NCI-H2081 treated with DMSO at 0.1 percent for 48 hours (cell line): ENCODE results near the gene RPS10.
"Not testable (repeated sequence)": the region's sequence is repeated elsewhere in the genome, so short reads cannot be mapped to it uniquely, and the experiment has no call there.

Experiments
- DNase-seq: peaks from one replicate; lab custom pipeline; 2025; lab: John Stamatoyannopoulos, UW

RPS10 gene

DNA sequence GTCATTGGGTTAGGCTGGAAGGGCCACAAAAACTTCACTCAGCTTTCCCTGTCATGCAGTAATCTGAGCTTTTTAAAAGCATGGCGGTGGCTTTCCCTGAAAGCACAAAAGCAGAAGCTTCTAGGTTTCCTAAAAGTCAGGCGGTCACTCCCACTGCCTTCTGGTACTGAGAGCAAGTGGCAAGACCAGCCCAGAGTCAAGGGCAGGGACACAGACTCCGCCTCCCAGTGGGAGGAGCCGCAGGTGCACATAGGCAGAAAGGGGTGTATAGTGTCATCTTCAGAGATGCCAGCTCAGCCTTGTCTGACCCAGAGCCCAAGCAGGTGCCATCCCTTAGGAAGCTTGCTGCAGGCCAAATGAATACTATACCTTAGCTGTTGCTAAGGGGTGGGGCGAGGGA lies 22.0 kb upstream of the RPS10 start:
- no peak for DNase-seq

DNA sequence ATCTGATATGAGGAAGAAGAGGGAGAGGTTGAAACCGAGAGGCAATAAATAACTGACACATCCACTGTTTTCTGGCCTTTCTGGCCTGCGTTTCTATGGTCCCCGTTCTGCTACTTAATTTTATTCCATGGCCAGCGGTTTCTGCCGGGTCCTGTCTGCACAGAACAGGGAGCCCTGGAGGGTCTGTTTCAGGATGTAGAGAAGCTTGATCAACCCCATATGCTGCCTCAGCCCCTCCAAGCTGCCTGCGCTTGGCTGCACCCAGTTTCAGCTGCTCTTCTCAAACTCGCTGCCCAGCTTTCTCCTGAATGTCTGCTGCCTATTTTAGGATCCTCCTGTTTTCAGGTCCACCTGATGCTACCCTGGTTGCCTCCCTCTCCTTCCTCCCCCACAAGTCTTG lies 21.5 kb upstream of the RPS10 start:
- DNase-seq, result no peak

DNA sequence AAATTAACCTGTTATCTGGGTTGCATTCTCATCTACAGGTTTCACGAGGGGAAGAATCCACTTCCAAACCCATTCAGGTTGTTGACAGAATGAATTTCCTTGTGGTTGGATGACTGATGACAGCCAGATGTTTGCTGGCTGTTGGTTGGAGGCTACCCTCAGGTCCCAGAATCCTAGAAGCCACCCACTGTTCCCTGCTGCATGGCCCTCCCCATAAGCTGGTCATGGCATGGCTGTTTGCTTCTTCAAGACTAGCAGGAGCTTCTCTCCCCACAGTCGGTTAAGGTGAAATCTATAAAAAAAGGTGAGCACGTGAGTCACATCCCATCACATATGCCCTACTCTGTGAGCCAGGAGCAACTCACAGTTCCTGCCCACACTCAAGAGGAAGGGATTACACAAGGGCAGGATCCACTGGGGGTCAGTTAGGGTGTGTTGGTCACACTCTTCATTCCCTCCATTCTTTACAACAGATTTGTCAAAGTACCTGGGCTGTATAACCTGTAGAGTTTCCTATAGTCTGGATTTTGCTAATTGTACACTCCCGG lies 19.5 kb upstream of the RPS10 start:
- no peak for DNase-seq

DNA sequence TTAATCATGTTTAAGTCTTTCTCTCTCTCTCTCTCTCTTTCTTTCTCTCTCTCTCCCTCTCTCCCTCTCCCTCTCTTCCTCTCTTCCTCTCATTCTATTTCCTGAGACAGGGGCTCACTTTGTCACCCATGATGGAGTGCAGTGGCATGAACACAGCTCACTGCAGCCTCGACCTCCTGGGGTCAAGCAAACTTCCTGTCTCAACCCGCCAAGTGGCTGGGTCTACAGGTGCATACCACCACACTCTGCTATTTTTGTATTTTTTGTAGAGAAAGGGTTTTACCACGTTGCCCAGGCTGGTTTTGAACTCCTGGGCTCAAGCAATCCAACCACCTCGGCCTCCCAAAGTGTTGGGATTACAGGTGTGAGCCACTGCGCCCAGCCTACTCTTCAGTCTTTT lies 15.7 kb upstream of the RPS10 start:
- no peak for DNase-seq

DNA sequence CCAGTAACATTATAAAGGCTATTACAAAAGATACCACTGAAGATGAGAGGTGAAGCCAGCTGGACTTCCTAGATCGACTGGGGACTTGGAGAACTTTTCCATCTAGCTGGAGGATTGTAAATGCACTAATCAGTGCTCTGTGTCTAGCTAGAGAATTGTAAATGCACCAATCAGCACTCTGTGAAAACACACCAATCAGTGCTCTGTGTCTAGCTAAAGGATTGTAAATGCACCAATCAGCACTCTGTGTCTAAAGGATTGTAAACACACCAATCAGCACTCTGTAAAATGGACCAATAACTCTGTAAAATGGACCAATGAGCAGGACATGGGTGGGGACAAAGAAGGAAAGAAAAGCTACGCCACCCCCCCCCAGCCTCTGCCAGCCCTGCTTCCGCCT lies 13.6 kb upstream of the RPS10 start:
- DNase-seq, result no peak

DNA sequence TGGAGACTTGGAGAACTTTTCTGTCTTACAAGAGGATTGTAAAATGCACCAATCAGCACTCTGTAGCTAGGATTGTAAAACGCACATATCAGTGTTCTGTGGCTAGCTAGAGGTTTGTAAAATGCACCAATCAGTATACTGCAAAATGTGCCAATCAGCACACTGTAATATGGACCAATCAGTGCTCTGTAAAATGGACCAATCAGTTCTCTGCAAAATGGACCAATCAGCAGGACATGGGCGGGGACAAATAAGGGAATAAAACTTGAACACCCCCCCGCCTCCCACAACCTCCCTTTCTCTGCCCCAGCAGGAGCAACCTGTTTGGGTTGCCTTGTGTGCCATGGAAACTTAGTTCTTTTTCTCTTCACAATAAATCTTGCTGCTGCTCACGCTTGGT lies 12.8 kb upstream of the RPS10 start:
- DNase-seq, result no peak

DNA sequence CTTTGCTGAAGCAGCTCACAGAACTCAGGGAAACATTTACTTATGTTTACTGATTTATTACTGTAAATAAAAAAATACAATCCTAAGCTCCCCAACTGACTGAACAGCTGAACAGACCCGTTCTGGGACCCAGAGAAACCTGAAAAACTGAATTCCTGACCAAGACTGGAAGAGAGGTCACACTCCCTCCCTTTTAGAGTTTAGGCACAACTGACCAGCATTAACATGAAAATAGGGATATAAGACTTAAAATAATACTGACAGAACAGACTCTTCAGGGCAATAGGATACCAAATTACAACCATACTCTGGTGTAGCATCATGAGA lies 11.7 kb upstream of the RPS10 start:
- no peak for DNase-seq

DNA sequence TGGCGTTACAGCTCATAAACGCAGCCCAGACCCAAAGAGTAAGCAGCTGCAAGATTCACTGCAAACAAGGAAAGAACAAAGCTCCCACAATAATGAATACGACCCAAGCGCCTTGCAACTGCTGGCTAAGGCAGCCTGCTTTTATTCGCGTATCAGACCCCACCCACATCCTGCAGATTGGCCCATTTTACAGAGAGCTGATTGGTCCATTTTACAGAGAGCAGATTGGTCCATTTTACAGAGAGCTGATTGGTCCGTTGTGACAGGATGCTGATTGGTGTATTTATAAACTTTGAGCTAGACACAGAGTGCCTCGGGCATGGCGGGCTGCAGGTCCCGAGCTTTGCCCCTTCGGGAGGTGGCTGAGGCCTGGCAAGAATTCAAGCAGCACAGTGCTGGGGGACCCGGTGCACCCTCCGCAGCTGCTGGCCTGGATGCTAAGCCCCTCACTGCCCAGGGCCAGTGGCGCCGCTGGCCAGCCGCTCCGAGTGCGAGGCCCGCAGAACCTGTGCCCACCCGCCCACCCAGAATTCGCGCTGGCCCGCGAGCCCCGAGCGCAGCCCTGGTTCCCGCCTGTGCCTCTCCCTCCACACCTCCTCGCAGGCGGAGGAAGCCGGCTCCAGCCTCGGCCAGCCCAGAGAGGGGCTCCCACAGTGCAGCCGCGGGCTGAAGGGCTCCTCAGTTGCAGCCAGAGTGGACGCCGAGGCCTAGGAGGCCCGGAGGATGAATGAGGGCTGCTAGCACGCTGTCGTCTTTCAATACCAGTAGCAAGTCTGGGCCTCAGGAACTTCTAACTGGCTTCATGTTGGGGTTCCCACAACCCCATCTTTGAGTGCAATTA lies 11.2 kb upstream of the RPS10 start:
- DNase-seq, result no peak

DNA sequence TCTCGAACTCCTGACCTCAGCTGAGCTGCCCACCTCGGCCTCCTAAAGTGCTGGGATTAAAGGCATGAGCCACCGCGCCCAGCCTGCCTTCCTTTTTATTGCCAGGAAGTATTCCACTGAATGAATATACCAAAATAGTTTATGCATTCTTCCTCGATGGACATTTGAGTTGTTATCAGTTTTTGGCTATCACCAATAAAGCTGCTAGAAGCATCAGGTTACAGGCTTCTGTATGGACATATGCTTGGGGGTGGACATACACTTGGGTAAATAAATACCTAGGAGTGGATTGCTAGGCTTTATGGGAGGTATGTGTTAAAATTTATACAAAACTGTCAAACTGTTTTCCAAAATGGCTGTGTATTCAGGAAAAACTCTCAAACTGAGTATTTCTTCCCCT lies 10.0 kb upstream of the RPS10 start:
- DNase-seq, result no peak

DNA sequence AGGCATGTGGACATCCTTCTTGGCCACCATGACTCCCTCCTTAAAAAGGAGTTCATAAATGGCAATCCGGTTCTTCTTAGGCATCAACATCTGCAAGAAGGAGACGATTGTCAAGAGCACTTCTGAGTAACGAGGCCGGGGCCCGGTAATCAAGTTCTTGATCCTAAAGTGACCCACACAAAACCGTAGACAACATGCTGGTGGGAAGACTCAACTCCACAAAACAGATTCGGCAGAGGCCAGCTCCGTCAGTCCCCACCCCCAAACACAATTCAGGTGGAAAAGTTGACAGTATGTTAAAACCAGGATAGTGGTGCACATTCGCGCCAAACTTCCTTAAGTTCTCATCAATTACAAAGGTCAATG lies 754 bp downstream of the RPS10 start:
- DNase-seq, result no peak

DNA sequence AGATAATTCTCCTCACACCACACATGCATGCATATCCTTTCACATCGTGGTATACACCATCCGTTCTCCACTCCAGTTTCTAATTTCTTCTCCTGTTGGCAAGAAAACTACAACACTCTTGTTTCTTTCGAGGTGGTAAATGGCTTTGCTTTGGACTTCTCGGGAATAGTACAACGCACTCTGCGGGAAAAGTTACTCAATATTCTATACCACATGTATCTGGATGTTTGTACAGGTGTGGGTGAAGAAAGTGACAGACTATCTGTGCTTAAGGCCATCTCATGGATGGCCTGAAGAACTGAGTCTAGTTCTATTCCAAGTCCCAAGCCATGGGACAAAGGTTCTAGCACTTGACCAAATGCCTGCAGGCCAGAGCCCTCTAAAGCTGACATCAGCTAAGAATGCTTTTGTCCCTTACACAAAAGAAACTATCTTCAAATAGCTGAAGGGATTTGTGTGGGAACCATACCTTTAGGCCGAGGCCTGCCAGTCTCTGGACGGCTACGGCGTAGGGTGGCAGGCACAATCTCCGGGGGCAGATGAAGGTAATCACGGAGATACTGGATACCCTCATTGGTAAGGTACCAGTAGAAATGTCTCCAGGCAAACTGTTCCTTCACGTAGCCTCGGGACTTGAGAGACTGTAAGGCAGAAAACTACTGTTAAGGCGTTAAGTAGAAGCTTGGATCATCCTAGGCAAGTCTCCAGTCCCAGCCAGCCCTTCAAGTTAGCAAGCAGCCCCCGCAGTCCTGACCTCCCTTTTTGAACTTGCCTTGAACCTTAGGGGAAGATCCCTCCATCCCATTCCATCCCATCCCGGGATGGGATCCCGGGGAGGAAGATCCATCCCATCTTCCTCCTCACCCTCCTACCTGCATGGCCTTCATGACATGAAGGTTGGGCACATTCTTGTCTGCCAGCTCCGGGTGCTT lies 1.4 kb downstream of the RPS10 start:
- no peak for DNase-seq

DNA sequence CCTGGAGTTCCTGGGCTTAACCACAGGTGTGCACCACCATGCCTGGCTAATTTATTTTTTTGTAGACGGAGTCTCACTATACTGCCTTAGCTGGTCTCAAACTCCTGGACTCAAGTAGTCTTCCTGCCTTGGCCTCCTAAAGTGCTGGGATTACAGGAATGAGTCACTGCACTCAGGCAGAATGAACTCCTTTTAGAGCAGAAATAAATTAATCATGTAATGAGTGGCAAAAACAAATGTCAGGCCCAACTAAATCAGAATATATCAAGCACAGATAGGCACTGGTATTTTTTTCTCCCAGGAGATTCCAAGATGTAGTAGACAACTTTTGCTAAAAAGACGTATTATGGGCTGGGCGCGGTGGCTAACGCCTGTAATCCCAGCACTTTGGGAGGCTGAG lies 2.6 kb downstream of the RPS10 start:
- DNase-seq, result no peak

DNA sequence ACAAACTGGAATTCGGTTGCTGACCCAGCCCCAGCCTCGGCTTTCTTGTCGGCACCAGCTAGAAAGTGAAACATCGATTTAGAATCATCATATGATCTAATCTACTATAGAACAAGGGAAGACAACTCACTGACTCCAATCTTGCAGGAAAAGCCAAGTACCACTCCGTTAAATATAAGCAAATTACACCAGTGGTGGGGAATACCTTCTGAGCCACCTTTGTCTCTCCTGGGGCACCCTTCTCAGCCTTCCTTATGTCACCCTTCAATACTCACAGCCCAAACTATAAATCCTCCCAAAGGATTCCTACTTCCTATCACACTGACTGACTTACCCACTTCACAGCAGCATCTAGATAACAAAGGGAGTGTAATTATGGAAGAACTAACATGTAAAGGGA lies 7.5 kb downstream of the RPS10 start:
- no peak for DNase-seq

DNA sequence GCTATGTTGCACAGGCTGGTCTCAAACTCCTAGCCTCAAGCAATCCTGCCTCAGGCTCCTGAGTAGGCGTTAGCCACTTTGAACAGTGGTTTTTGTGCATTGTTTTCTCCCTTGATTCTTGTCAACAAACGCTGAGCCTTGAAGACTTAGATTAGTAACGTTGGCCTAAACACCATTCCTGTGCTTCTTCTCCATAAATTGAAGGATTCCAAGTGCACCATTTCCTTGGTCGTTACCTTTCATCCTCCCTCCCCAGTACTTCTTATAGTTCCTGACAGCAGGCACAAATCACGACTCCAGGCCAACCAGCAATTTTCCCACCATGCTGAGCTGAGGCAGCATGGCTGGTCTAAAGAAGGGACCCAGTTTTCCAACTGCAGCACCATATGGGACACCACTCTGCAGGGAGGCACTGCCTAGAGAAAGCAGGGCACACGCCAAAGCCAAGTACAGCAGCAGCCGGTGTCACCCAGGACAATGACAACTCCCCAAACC lies 8.9 kb downstream of the RPS10 start:
- DNase-seq, result no peak

DNA sequence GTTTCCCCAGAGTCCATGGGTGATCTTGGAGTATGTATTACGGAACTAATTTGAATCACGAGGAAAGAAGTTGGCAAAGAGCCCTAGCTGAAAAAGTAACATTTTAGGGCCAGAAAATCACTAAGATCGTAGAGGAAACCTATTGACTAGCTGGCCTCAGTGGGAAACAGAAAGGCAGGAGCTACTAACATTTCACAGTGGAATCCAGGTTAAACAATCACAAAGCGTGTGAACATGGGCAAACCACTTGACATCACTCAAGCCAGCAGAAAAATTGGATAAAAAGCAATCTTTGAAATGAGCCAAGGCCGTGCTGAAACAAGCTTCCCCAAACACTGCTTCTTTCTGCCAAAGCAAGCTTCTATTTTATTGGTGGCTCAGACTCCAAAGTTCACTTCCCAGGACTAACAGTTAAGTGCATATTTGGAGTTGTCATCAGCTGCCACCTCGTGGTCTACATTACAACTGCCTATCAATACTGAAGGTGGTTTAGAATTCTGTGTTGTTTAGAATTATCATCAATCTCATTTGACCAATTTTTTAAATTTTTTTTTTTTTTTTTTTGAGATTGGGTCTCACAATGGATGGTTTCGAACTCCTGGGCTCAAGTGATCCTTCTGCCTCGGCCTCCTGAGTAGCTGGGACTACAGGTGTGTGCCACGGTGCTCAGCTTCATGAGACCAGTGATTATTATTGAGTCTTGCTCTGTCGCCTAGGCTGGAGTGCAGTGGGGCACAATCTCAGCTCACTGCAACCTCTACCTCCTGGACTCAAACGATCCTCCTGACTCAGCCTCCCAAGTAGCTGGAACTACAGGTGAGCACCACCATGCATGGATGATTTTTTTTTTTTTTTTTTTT lies 10.6 kb downstream of the RPS10 start:
- no peak for DNase-seq

DNA sequence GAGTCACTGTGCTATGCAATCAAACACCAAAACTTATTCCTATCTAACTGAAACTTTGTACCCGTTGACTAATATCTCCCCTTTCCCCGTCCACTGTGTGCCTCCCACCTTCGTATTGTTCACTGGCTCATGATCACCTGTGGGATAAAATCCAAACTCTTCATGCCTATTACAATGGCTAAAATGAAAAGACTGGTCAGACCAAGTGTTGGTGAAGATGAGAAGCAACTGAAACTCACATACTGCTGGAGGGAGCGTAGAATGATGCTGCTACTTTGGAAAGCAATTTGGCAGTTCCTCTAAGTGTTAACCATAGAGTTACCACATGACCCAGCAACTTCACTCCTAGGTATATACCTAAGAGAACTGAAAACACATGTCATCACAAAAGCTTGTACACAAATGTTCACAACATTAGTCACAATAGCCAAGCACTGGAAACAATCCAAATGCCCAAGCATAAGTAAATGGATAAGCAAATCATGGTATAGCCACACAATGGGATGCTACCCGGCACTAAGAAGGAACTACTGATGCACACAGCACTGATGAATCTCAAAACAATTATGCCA lies 13.1 kb downstream of the RPS10 start:
- no peak for DNase-seq

DNA sequence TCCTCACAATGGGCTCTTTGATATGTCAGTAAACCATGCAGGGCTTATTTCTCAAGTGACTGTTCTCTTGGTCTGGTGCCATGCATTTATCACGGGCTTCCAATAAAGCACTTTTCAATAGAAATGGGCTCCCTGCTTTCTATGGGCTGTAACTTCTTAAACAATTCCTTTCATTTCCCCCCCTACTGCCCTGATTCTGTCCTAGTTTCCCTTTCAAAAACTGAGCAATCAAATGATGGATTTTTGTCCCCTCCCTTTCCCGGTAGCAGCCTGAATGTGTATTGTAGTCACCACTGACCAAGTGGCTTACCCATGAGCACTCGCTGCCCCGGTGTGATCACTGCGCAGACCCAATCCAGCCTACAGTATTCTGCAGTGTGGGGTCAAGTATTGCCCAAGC lies 13.9 kb downstream of the RPS10 start:
- no peak for DNase-seq

DNA sequence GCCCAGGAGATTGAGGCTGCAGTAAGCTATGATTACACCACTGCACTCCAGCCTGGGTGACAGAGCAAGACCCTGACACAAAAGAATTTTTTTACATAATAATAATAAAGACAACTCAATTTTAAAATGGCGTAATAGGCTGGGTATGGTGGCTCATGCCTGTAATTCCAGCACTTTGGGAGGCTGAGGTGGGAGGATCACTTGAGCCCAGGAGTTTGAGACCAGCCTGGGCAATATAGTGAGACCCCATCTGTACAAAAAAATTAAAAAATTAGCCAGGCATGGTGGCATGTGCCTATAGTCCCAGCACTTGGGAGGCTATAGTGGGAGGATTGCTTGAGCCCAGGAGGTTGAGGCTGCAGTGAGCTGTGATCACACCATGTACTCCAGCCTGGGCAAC lies 18.0 kb downstream of the RPS10 start:
- not testable (repeated sequence) for DNase-seq

DNA sequence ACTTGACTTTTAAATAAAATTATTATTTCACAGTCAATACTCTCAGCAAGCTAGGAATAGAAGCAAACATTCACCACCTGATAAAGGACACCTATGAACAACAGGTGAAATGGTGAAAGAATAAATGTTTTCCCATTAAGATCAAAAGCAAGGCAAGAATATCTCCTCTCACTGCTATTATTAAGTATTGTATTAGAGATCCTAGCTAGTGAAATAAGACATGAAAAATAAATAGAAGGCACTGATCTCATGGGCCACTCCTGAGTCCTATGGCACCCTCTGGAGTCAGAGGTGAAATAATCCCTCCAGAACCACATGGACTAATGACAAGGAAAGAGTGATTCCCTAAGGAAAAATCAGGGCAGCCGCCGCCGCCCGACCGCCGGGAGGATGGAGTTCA lies 29.4 kb downstream of the RPS10 start:
- no peak for DNase-seq

DNA sequence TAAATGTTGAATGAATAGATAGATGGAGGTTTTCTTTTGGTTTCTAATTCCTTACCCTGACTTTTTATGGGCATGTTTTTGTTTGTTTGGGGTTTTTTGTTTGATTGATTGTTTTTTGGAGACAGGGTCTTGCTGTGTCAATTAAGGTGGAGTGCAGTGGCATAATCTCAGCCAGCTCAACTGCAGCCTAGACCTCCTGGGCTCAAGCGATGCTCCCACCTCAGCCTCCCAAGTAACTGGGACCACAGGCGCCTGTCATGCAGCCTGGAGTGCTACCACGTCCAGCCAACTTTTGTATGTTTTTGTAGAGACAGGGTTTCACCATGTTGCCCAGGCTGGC lies 31.9 kb downstream of the RPS10 start:
- no peak for DNase-seq

DNA sequence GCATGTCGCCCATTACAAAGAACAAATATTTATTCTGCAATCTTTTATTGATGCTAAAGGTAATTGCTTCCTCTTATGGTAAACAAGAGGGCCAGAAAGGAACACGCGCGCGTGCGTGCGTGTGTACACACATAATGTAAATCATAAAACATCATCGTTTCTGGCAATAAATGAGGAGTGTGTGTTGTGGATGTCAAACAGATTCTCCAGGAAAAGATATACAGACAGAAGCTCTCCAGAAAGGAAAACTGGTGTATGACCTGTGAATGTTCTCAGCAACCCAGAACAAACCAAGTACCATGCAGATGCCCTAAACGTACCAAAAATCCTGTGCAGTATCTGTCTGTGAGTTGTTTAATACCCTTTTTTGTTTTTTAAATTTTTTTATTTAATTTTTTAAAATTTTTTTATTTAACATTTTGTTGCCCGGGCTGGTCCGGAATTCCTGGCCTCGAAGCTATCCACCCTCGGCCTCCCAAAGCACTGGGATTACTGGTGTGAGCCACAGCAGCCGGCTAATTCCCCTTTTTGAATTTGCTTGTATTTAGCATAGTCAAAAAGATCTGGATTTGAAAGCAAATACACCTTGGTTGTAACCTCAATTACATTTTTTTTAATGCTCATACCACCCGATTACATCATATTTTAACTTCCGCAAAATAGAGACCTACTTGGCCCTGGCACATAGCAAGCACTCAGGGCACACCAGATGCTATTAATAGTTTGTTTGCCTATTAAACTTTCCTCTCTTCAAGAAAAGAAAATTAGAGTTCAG lies 32.5 kb downstream of the RPS10 start:
- DNase-seq, result no peak
